ENCODE data around the gene SPTBN5.

DNA sequence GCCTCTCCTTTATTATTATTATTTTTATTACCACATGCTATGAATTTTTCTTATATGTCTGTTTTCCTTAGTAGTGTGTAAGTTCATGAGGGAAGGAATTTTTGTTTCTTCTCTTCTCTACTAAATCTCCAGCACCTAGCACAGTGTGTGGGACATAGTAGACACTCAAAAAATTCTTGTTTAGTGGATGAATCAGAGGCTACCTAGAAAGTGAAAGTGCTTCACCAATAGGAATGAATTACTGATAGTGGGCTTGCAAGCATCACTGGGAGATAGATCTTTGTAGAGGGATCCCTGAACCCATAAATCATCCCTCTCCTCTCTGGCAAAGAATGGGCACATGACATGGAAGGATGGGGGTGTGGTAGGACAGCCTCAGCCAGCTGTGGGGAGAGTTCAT, 8.5 kb downstream of the SPTBN5 start:
- TF ChIP-seq POLR2A (IDR thresholded peaks at IDR 0.05) (no peak), POLR2AphosphoS5 (IDR thresholded peaks at IDR 0.05; ENCODE audit: insufficient read depth in 1 of 2, low read depth in 1 of 2) (no peak)
- TF ChIP-seq, protein P1, sequence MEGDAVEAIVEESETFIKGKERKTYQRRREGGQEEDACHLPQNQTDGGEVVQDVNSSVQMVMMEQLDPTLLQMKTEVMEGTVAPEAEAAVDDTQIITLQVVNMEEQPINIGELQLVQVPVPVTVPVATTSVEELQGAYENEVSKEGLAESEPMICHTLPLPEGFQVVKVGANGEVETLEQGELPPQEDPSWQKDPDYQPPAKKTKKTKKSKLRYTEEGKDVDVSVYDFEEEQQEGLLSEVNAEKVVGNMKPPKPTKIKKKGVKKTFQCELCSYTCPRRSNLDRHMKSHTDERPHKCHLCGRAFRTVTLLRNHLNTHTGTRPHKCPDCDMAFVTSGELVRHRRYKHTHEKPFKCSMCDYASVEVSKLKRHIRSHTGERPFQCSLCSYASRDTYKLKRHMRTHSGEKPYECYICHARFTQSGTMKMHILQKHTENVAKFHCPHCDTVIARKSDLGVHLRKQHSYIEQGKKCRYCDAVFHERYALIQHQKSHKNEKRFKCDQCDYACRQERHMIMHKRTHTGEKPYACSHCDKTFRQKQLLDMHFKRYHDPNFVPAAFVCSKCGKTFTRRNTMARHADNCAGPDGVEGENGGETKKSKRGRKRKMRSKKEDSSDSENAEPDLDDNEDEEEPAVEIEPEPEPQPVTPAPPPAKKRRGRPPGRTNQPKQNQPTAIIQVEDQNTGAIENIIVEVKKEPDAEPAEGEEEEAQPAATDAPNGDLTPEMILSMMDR (IDR thresholded peaks at IDR 0.05): no peak

All from vagina (tissue), 2 donors.